ENCODE data around the gene TMEM106A. TPM values are rescaled to one million over a fixed set of nuclear protein-coding genes. Genes with fewer than 3 reads are reported as not detected.

Gene TMEM106A
- total and polyA plus RNA-seq, 2 of the 13 experiments (the other 11 are each of a cell fraction or from before 2014, with no cell fraction given), result 16.9 to 35.9 TPM

- TF ChIP-seq ZNF382 (CRISPR knock-in tag; IDR thresholded peaks at IDR 0.05; ENCODE audit: borderline replicate concordance) (no peak), HES4 (CRISPR knock-in tag; IDR thresholded peaks at IDR 0.05; ENCODE audit: borderline replicate concordance) (no peak), REXO4 (CRISPR knock-in tag; IDR thresholded peaks at IDR 0.05; ENCODE audit: borderline replicate concordance) (no peak), EED (CRISPR knock-in tag; IDR thresholded peaks at IDR 0.05) (no peak), ZNF414 (CRISPR knock-in tag; IDR thresholded peaks at IDR 0.05) (0 out of 2 replicates have a peak, but pooled peaks have one; percentile 21), RAD51 (IDR thresholded peaks at IDR 0.05; ENCODE audit: borderline replicate concordance) (no peak), MIER3 (CRISPR knock-in tag; IDR thresholded peaks at IDR 0.05; ENCODE audit: borderline replicate concordance) (no peak; the same call in 1 of the 2 replicates), ZNF605 (CRISPR knock-in tag; IDR thresholded peaks at IDR 0.05) (no peak), FOXP1 (IDR thresholded peaks at IDR 0.05) (no peak), FOXP1 (CRISPR knock-in tag; IDR thresholded peaks at IDR 0.05) (no peak), RBFOX2 (IDR thresholded peaks at IDR 0.05; ENCODE audit: low read depth, low read length) (no peak), PREB (CRISPR knock-in tag; IDR thresholded peaks at IDR 0.05) (no peak), HMGA1 (CRISPR knock-in tag; conservative IDR thresholded peaks at IDR 0.05) (no peak), ZNF737 (CRISPR knock-in tag; IDR thresholded peaks at IDR 0.05; ENCODE audit: borderline replicate concordance) (0 out of 2 replicates have a peak, but pooled peaks have one; percentile 17), ZNF10 (CRISPR knock-in tag; IDR thresholded peaks at IDR 0.05; ENCODE audit: borderline replicate concordance, low read depth) (no peak), ZNF343 (CRISPR knock-in tag; IDR thresholded peaks at IDR 0.05) (no peak), SRSF4 (IDR thresholded peaks at IDR 0.05; ENCODE audit: low read depth, low read length, poor library complexity, severe bottlenecking) (no peak), TP53 (CRISPR knock-in tag; conservative IDR thresholded peaks at IDR 0.05) (no peak), ARID3A (IDR thresholded peaks at IDR 0.05; ENCODE audit: low read depth, low read length) (no peak; the same call in 1 of the 2 replicates), ARID2 (CRISPR knock-in tag; IDR thresholded peaks at IDR 0.05; ENCODE audit: borderline replicate concordance) (peak; percentile 89), ERF (CRISPR knock-in tag; IDR thresholded peaks at IDR 0.05) (no peak), WIZ (CRISPR knock-in tag; IDR thresholded peaks at IDR 0.05) (no peak), ZNF772 (CRISPR knock-in tag; IDR thresholded peaks at IDR 0.05) (0 out of 2 replicates have a peak, but pooled peaks have one; percentile 12), NAIF1 (CRISPR knock-in tag; IDR thresholded peaks at IDR 0.05; ENCODE audit: borderline replicate concordance) (peak; percentile 90; the same call in 1 of the 2 replicates)
- TF ChIP-seq, protein P1, sequence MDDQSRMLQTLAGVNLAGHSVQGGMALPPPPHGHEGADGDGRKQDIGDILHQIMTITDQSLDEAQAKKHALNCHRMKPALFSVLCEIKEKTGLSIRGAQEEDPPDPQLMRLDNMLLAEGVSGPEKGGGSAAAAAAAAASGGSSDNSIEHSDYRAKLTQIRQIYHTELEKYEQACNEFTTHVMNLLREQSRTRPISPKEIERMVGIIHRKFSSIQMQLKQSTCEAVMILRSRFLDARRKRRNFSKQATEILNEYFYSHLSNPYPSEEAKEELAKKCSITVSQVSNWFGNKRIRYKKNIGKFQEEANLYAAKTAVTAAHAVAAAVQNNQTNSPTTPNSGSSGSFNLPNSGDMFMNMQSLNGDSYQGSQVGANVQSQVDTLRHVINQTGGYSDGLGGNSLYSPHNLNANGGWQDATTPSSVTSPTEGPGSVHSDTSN (CRISPR knock-in tag; IDR thresholded peaks at IDR 0.05; ENCODE audit: borderline replicate concordance), result no peak
These were observed 41.4 kb upstream of the TMEM106A start (continued) for GRCh38 chr17:43170140-43170765.

All from HepG2 (cell line).